ENCODE results near the gene WDTC1. TPM values are rescaled to one million over a fixed set of nuclear protein-coding genes. Genes with fewer than 3 reads are reported as not detected.

Gene WDTC1
- total and polyA plus RNA-seq, 9 of the 15 experiments (the other 6 are each of a cell fraction or from before 2014, with no cell fraction given), result 0.18 to 32.3 (median 8.8) TPM

DNA sequence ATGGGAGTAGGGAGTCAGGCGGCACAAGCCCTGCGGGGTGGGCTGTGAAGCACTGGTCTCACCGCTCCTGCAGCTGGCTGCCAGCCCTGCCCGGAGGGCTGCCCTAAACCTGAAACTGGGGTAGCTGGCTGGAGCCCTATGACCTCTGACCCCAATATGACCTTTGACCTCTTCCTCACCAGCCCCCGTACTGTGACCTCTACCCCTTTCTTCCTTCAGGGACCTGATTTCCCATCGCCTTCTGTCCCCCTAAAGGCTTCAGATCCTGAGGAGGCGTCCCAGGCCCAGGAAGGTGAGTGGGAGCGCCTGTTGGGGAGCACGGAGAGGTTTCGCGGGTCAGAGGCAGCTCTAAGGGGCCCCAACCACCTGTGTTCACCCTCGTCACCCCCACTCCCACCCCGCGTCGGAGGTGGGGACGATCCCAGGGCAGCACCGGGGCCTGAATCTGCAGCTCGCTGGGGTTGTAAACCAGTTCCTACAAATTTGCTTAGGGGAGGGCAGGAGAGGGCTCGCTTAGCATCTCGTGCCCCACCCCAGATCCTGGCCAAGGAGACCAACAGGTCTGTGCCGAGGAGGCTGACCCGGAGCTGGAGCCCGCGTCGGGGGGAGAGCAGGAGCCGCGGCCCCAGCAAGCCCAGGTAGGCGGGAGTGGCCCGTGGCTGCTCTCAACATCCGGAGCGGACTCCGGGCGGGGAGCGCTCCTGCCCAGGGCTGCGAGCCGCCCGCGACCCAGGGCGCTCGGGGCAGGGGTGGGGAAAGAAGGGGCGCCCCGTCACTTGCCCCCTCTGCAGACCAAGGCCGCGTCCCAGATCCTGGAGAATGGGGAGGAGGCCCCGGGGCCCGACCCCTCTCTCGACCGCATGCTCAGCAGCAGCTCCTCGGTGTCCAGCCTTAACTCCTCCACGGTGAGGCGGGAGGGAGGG lies 114.7 kb downstream of the WDTC1 start (continued):
- TF ChIP-seq MAX (CRISPR knock-in tag; IDR thresholded peaks at IDR 0.05) (peak; percentile 69; the same call in 1 of the 2 replicates), ZNF23 (CRISPR knock-in tag; IDR thresholded peaks at IDR 0.05) (no peak), MTA2 (IDR thresholded peaks at IDR 0.05; ENCODE audit: low read depth) (peak; percentile 73), RB1 (IDR thresholded peaks at IDR 0.05; ENCODE audit: low read depth) (peak; percentile 59; the same call in 1 of the 2 replicates), HDAC6 (IDR thresholded peaks at IDR 0.05; ENCODE audit: low read depth, low read length) (0 out of 2 replicates have a peak, but pooled peaks have one; percentile 71), ZBTB7A (IDR thresholded peaks at IDR 0.05; ENCODE audit: borderline replicate concordance, control insufficient read depth, low read depth, low read length) (peak; percentile 50; the same call in 1 of the 2 replicates), RFX7 (CRISPR knock-in tag; IDR thresholded peaks at IDR 0.05) (no peak), DPF2 (IDR thresholded peaks at IDR 0.05) (0 out of 2 replicates have a peak, but pooled peaks have one; percentile 16), CBX8 (IDR thresholded peaks at IDR 0.05; ENCODE audit: borderline replicate concordance, extremely low read depth, low read depth, low read length, poor library complexity, severe bottlenecking) (no peak), ZNF316 (IDR thresholded peaks at IDR 0.05) (no peak), PHF8 (IDR thresholded peaks at IDR 0.05; ENCODE audit: borderline replicate concordance, low read length) (0 out of 2 replicates have a peak, but pooled peaks have one; percentile 9), HMGXB4 (CRISPR knock-in tag; IDR thresholded peaks at IDR 0.05) (no peak), PYGO2 (tag; IDR thresholded peaks at IDR 0.05) (no peak), RBFOX2 (IDR thresholded peaks at IDR 0.05; ENCODE audit: low read depth, low read length) (peak; percentile 55)
- TF ChIP-seq, protein P1, sequence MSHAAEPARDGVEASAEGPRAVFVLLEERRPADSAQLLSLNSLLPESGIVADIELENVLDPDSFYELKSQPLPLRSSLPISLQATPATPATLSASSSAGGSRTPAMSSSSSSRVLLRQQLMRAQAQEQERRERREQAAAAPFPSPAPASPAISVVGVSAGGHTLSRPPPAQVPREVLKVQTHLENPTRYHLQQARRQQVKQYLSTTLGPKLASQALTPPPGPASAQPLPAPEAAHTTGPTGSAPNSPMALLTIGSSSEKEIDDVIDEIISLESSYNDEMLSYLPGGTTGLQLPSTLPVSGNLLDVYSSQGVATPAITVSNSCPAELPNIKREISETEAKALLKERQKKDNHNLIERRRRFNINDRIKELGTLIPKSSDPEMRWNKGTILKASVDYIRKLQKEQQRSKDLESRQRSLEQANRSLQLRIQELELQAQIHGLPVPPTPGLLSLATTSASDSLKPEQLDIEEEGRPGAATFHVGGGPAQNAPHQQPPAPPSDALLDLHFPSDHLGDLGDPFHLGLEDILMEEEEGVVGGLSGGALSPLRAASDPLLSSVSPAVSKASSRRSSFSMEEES (CRISPR knock-in tag; IDR thresholded peaks at IDR 0.05), result no peak
- TF ChIP-seq, protein P2, sequence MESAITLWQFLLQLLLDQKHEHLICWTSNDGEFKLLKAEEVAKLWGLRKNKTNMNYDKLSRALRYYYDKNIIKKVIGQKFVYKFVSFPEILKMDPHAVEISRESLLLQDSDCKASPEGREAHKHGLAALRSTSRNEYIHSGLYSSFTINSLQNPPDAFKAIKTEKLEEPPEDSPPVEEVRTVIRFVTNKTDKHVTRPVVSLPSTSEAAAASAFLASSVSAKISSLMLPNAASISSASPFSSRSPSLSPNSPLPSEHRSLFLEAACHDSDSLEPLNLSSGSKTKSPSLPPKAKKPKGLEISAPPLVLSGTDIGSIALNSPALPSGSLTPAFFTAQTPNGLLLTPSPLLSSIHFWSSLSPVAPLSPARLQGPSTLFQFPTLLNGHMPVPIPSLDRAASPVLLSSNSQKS (CRISPR knock-in tag; IDR thresholded peaks at IDR 0.05), result no peak
- TF ChIP-seq, protein P3, sequence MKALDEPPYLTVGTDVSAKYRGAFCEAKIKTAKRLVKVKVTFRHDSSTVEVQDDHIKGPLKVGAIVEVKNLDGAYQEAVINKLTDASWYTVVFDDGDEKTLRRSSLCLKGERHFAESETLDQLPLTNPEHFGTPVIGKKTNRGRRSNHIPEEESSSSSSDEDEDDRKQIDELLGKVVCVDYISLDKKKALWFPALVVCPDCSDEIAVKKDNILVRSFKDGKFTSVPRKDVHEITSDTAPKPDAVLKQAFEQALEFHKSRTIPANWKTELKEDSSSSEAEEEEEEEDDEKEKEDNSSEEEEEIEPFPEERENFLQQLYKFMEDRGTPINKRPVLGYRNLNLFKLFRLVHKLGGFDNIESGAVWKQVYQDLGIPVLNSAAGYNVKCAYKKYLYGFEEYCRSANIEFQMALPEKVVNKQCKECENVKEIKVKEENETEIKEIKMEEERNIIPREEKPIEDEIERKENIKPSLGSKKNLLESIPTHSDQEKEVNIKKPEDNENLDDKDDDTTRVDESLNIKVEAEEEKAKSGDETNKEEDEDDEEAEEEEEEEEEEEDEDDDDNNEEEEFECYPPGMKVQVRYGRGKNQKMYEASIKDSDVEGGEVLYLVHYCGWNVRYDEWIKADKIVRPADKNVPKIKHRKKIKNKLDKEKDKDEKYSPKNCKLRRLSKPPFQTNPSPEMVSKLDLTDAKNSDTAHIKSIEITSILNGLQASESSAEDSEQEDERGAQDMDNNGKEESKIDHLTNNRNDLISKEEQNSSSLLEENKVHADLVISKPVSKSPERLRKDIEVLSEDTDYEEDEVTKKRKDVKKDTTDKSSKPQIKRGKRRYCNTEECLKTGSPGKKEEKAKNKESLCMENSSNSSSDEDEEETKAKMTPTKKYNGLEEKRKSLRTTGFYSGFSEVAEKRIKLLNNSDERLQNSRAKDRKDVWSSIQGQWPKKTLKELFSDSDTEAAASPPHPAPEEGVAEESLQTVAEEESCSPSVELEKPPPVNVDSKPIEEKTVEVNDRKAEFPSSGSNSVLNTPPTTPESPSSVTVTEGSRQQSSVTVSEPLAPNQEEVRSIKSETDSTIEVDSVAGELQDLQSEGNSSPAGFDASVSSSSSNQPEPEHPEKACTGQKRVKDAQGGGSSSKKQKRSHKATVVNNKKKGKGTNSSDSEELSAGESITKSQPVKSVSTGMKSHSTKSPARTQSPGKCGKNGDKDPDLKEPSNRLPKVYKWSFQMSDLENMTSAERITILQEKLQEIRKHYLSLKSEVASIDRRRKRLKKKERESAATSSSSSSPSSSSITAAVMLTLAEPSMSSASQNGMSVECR (CRISPR knock-in tag; IDR thresholded peaks at IDR 0.05), result 0 out of 2 replicates have a peak, but pooled peaks have one; percentile 37

Measured in K562 (cell line).